Liver (tissue), 9 donors: ENCODE measurements around the gene CHAF1B. TPM values are rescaled to one million over a fixed set of nuclear protein-coding genes. Genes with fewer than 3 reads are reported as not detected.

Experiments used
- DNase-seq: peaks from one replicate; pipeline ENCODE4 v3.0.0-alpha.2; 2017; ENCODE audit warnings: low spot score
- H3K27ac ChIP-seq, 2 donors: one replicate each; pipeline ENCODE4 v1.7.0; 2013; ENCODE audit warnings: inconsistent platforms in 2 of 2, low read length in 2 of 2, control low read depth in 1 of 2, low read depth in 1 of 2, mild to moderate bottlenecking in 1 of 2
- H3K27me3 ChIP-seq, 4 donors: one replicate each; pipeline versions ENCODE4 v1.6.1 to v1.7.0; 2013; ENCODE audit warnings: low read length in 3 of 4, inconsistent platforms in 1 of 4, mild to moderate bottlenecking in 1 of 4, moderate library complexity in 1 of 4; ENCODE audit not compliant: control insufficient read depth in 4 of 4, insufficient read depth in 4 of 4
- H3K36me3 ChIP-seq, 4 donors: one replicate each; pipeline versions ENCODE4 v1.6.1 to v1.7.0; 2013; ENCODE audit warnings: low read length in 3 of 4, mild to moderate bottlenecking in 3 of 4, low read depth in 1 of 4, moderate library complexity in 1 of 4; ENCODE audit not compliant: control insufficient read depth in 4 of 4, insufficient read depth in 3 of 4
- H3K4me1 ChIP-seq, 4 donors: one replicate each; pipeline versions ENCODE4 v1.6.1 to v1.7.0; 2013; ENCODE audit warnings: low read length in 3 of 4, mild to moderate bottlenecking in 3 of 4, moderate library complexity in 1 of 4; ENCODE audit not compliant: control insufficient read depth in 4 of 4, insufficient read depth in 4 of 4
- H3K4me3 ChIP-seq, 3 donors: one replicate each; pipeline versions ENCODE4 v1.6.1 to v1.7.0; 2013; ENCODE audit warnings: low read length in 3 of 3, control low read depth in 1 of 3, low read depth in 1 of 3, mild to moderate bottlenecking in 1 of 3
- H3K9ac ChIP-seq, 2 donors: one replicate each; pipeline ENCODE4 v1.7.0; 2013; ENCODE audit warnings: low read length in 2 of 2, mild to moderate bottlenecking in 2 of 2, moderate library complexity in 2 of 2, control low read depth in 1 of 2, low read depth in 1 of 2
- H3K9me3 ChIP-seq, 4 donors: one replicate each; pipeline versions ENCODE4 v1.6.1 to v1.7.0; 2013; ENCODE audit warnings: low read length in 3 of 4; ENCODE audit not compliant: control insufficient read depth in 4 of 4
- ATF3 ChIP-seq: IDR thresholded peaks from 2 replicates; pipeline ENCODE4 v1.6.1; 2016; ENCODE audit warnings: antibody characterized with exemption
- EGR1 ChIP-seq, 2 donors: IDR thresholded peaks; 2 replicates each; pipeline ENCODE4 v1.6.1; 2016 to 2018; ENCODE audit warnings: antibody characterized with exemption in 2 of 2, low read depth in 2 of 2
- FOXA1 ChIP-seq: IDR thresholded peaks from 2 replicates; pipeline ENCODE4 v1.6.1; 2016; ENCODE audit warnings: antibody characterized with exemption
- FOXA2 ChIP-seq: IDR thresholded peaks from 2 replicates; pipeline ENCODE4 v1.6.1; 2016; ENCODE audit warnings: antibody characterized with exemption
- GABPA ChIP-seq, 2 donors: IDR thresholded peaks in 1 of 2; conservative IDR thresholded peaks in 1 of 2; 2 replicates each; pipeline ENCODE4 v1.6.1; 2016; ENCODE audit warnings: antibody characterized with exemption in 2 of 2, mild to moderate bottlenecking in 1 of 2, moderate library complexity in 1 of 2
- JUND ChIP-seq, 2 donors: IDR thresholded peaks; 2 replicates each; pipeline ENCODE4 v1.6.1; 2016; ENCODE audit warnings: antibody characterized with exemption in 2 of 2
- MAX ChIP-seq: IDR thresholded peaks from 2 replicates; pipeline ENCODE4 v1.6.1; 2016; ENCODE audit warnings: antibody characterized with exemption
- NR2F2 ChIP-seq: IDR thresholded peaks from 2 replicates; pipeline ENCODE4 v1.6.1; 2016; ENCODE audit warnings: antibody characterized with exemption
- RAD21 ChIP-seq, 2 donors: IDR thresholded peaks; 2 replicates each; pipeline ENCODE4 v1.6.1; 2016; ENCODE audit warnings: antibody characterized with exemption in 2 of 2, mild to moderate bottlenecking in 2 of 2
- REST ChIP-seq: IDR thresholded peaks from 2 replicates; pipeline ENCODE4 v1.6.1; 2016; ENCODE audit warnings: antibody characterized with exemption, mild to moderate bottlenecking
- RXRA ChIP-seq, 2 donors: IDR thresholded peaks; 2 replicates each; pipeline ENCODE4 v1.6.1; 2017 to 2018; ENCODE audit warnings: antibody characterized with exemption in 2 of 2, mild to moderate bottlenecking in 1 of 2
- TAF1 ChIP-seq: conservative IDR thresholded peaks from 2 replicates; pipeline ENCODE4 v1.6.1; 2016; ENCODE audit warnings: antibody characterized with exemption, mild to moderate bottlenecking
- YY1 ChIP-seq: IDR thresholded peaks from 2 replicates; pipeline ENCODE4 v1.6.1; 2016; ENCODE audit warnings: antibody characterized with exemption, mild to moderate bottlenecking
- ZBTB33 ChIP-seq: IDR thresholded peaks from 2 replicates; pipeline ENCODE4 v1.6.1; 2016; ENCODE audit warnings: antibody characterized with exemption
- WGBS: extraction: QIAGEN DNeasy Blood & Tissue Kit; methylation state at CpG from one replicate; pipeline ENCODE4 v1.1.7; 2013; 5-methylcytosine and 5-hydroxymethylcytosine counted together
- polyA plus RNA-seq, 2 donors: library from polyadenylated mRNA; stranded (reverse) in 1 of 2; unstranded in 1 of 2; fragments of 200-250 nt in 1 of 2; fragments of >200 nt in 1 of 2; fragmentation: Nextera tagmentation in 1 of 2; extraction: Ambion mirVana in 1 of 2; gene quantifications; one replicate each; pipeline versions ENCODE4 v1.2.1 to v1.2.3, GENCODE V29; 2013 to 2015
- total RNA-seq, 2 donors: library from RNA; depleted of rRNA; stranded (reverse); fragments of >200 nt; gene quantifications; one replicate each; pipeline ENCODE4 v1.2.3, GENCODE V29; 2014
- donor health status: healthy.
- donor health status: healthy.
- donor health status: healthy.
- donor health status: healthy.
- donor health status: healthy.

Gene CHAF1B
- total and polyA plus RNA-seq, 4 donors: 0.33 to 2.7 (median 0.49) TPM

- TF ChIP-seq FOXA2 (no peak), ATF3 (no peak)
- no peak for DNase-seq
- H3K27me3 ChIP-seq: no peaks in the 10 kb centered on the region
- H3K9ac ChIP-seq: no peak overlapping the region
- H3K36me3 ChIP-seq: no peaks in the 10 kb centered on the region
- peaks cover 2 to 23% (median 15%) of the 10 kb centered on the region in 4 donors for H3K4me1 ChIP-seq
- WGBS: 91% methylated on average over 16 of the region's 16 CpGs
- H3K9me3 ChIP-seq: no peaks in the 10 kb centered on the region
- peak overlapping the region in 1 of 2 donors; percentile 80 for H3K27ac ChIP-seq
- H3K4me3 ChIP-seq: no peak overlapping the region
Observed at GRCh38 chr21:36460866-36461265, 75.7 kb downstream of the CHAF1B start.

GRCh38 chr21:36461277-36461917, 76.2 kb downstream of the CHAF1B start:
- H3K36me3 ChIP-seq: no peaks in the 10 kb centered on the region
- 66% methylated on average over 34 of the region's 34 CpGs for WGBS
- H3K27ac ChIP-seq: peak overlapping the region; percentile 49 to 80
- peaks cover 2 to 23% (median 15%) of the 10 kb centered on the region in 4 donors for H3K4me1 ChIP-seq
- H3K27me3 ChIP-seq: no peaks in the 10 kb centered on the region
- no peak overlapping the region for H3K9ac ChIP-seq
- TF ChIP-seq GABPA (IDR thresholded peaks at IDR 0.05 in 1 of 2, conservative IDR thresholded peaks at IDR 0.05 in 1 of 2) (no peak), RAD21 (IDR thresholded peaks at IDR 0.05) (no peak), REST (no peak), YY1 (peak; percentile 58), ZBTB33 (peak; percentile 46), FOXA2 (no peak), JUND (IDR thresholded peaks at IDR 0.05) (no peak), ATF3 (no peak)
- no peaks in the 10 kb centered on the region for H3K9me3 ChIP-seq
- DNase-seq: no peak
- peak overlapping the region in 1 of 3 donors; percentile 7 for H3K4me3 ChIP-seq

- no peaks in the 10 kb centered on the region for H3K9me3 ChIP-seq
- WGBS: 39% methylated on average over 14 of the region's 14 CpGs
- H3K4me3 ChIP-seq: no peak overlapping the region
- no peaks in the 10 kb centered on the region for H3K27me3 ChIP-seq
- H3K36me3 ChIP-seq: no peaks in the 10 kb centered on the region
- peaks cover 2 to 24% (median 15%) of the 10 kb centered on the region in 4 donors for H3K4me1 ChIP-seq
- no peak overlapping the region for H3K9ac ChIP-seq
- peak overlapping the region; percentile 49 to 80 for H3K27ac ChIP-seq
- DNase-seq: no peak
- TF ChIP-seq MAX (peak; percentile 99), RAD21 (IDR thresholded peaks at IDR 0.05) (no peak), EGR1 (IDR thresholded peaks at IDR 0.05; ENCODE audit: low read depth in 2 of 2) (no peak), FOXA2 (peak; percentile 80), NR2F2 (no peak), YY1 (no peak), ZBTB33 (no peak), JUND (IDR thresholded peaks at IDR 0.05) (peak in 1 of 2 donors; percentile 23), FOXA1 (peak; percentile 53), RXRA (IDR thresholded peaks at IDR 0.05) (peak in 1 of 2 donors; percentile 63), TAF1 (no peak)
Observed at GRCh38 chr21:36461918-36462486, 76.8 kb downstream of the CHAF1B start.
